Stimulated activated CD8-positive, alpha-beta memory T cell treated with anti-CD3 and anti-CD28 coated beads, Interleukin-15, amount 100 ng/mL, for 24 hours (primary cell): ENCODE data around the gene TIGD2.

Source experiments
- DNase-seq: peaks from one replicate; pipeline ENCODE4 v3.0.0-alpha.2; 2020; ENCODE audit warnings: low read depth

TIGD2 gene

DNA sequence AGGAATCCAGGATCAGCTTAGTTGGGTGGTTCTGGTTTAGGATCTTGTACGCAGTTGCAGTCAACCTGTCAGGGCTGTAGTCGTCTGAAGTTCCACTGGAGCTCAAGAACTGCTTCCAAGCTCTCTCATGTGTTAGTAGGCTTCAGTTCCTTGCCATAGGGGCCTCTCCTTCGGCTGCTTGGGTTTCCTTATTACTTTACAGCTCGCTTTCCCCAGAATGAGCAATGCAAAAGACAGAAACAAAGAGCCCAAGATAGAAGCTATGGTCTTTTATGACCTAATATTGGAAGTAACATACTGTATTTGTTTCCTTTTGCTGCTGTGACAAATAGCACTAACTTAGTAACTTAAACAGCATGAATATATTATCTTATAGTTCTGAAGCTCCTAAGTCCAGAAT lies 51.7 kb downstream of the TIGD2 start:
- no peak for DNase-seq

- DNase-seq: no peak
Measured at GRCh38 chr4:89164400-89164799, 53.1 kb downstream of the TIGD2 start.
